ENCODE data around the gene SBNO1. TPM values are rescaled to one million over a fixed set of nuclear protein-coding genes. Genes with fewer than 3 reads are reported as not detected.
"Not testable (repeated sequence)": the region's sequence is repeated elsewhere in the genome, so short reads cannot be mapped to it uniquely, and the experiment has no call there.

Gene SBNO1
- total RNA-seq (2021; fragmentation: NEBNext Ultra II Directional; extraction: Animal tissue kit (Norgen Biotek cat#: 25700)) = 10 to 100 TPM; 32.3 to 38.2 (median 35.3) TPM
- long read RNA-seq, partial matches to known transcripts = 38 of 57 reads
- long read RNA-seq, other reads (novel, unspliced or antisense) = 19 of 57 reads

GRCh38 chr12:123364532-123365024 lies at the start of gene SBNO1:
SBNO1 (minus strand) TSS chr12:123364847; CDS start chr12:123350441, 14,406 bp downstream.
- Mint-ChIP-seq H3K27me3 (ENCODE audit: insufficient read depth) (peaks cover 1% of the 10 kb centered on the region), H3K9me3 (no peaks in the 10 kb centered on the region), H3K27ac (peak within 1 kb of the TSS; percentile 96), H3K4me3 (peak within 1 kb of the TSS; percentile 96), H3K36me3 (ENCODE audit: low read depth) (peaks cover 5% of the 10 kb centered on the region; the same call in 1 of the 2 replicates), H3K4me1 (ENCODE audit: low read depth) (peaks cover 21% of the 10 kb centered on the region)
- peak; percentile 66 for DNase-seq
- no peak; the same call in 1 of the 2 replicates for TF ChIP-seq CTCF (IDR thresholded peaks at IDR 0.05)

- H3K4me3 Mint-ChIP-seq = no peak overlapping the region
- no peak for TF ChIP-seq CTCF (IDR thresholded peaks at IDR 0.05)
- peaks cover 7% of the 10 kb centered on the region for H3K27me3 Mint-ChIP-seq (ENCODE audit: insufficient read depth)
- H3K27ac Mint-ChIP-seq = no peak overlapping the region
- H3K4me1 Mint-ChIP-seq (ENCODE audit: low read depth) = no peaks in the 10 kb centered on the region
- no peak for DNase-seq
- peaks cover 15% of the 10 kb centered on the region for H3K36me3 Mint-ChIP-seq (ENCODE audit: low read depth)
- H3K9me3 Mint-ChIP-seq = no peaks in the 10 kb centered on the region
Observed at GRCh38 chr12:123410041-123410412, 45.4 kb upstream of the SBNO1 start.

GRCh38 chr12:123409284-123410040 lies 44.8 kb upstream of the SBNO1 start:
- H3K4me1 Mint-ChIP-seq (ENCODE audit: low read depth); H3K9me3 Mint-ChIP-seq; H3K27me3 Mint-ChIP-seq (ENCODE audit: insufficient read depth); H3K4me3 Mint-ChIP-seq; DNase-seq; H3K27ac Mint-ChIP-seq: not testable (repeated sequence)
- H3K36me3 Mint-ChIP-seq (ENCODE audit: low read depth) = peaks cover 11% of the 10 kb centered on the region

GRCh38 chr12:123408619-123409018 lies 44.0 kb upstream of the SBNO1 start:
- H3K4me1 Mint-ChIP-seq (ENCODE audit: low read depth); H3K9me3 Mint-ChIP-seq; H3K27ac Mint-ChIP-seq; H3K36me3 Mint-ChIP-seq (ENCODE audit: low read depth); H3K4me3 Mint-ChIP-seq; DNase-seq; H3K27me3 Mint-ChIP-seq (ENCODE audit: insufficient read depth): not testable (repeated sequence)

- H3K27ac Mint-ChIP-seq; H3K4me1 Mint-ChIP-seq (ENCODE audit: low read depth); H3K9me3 Mint-ChIP-seq; H3K4me3 Mint-ChIP-seq; H3K27me3 Mint-ChIP-seq (ENCODE audit: insufficient read depth); DNase-seq: not testable (repeated sequence)
- H3K36me3 Mint-ChIP-seq (ENCODE audit: low read depth) = peaks cover 11% of the 10 kb centered on the region
Observed at GRCh38 chr12:123407934-123408333, 43.3 kb upstream of the SBNO1 start.

- not testable (repeated sequence) for H3K27ac Mint-ChIP-seq; H3K4me1 Mint-ChIP-seq (ENCODE audit: low read depth); DNase-seq; H3K27me3 Mint-ChIP-seq (ENCODE audit: insufficient read depth); H3K9me3 Mint-ChIP-seq; H3K4me3 Mint-ChIP-seq
- peaks cover 15% of the 10 kb centered on the region for H3K36me3 Mint-ChIP-seq (ENCODE audit: low read depth)
Observed at GRCh38 chr12:123407269-123407668, 42.6 kb upstream of the SBNO1 start.

- H3K4me1 Mint-ChIP-seq (ENCODE audit: low read depth) = 0 out of 2 replicates have a peak, but pooled peaks cover under 1% of the 10 kb centered on the region
Observed at GRCh38 chr12:123404581-123404980, 39.9 kb upstream of the SBNO1 start.

More at GRCh38 chr12:123404581-123404980, 39.9 kb upstream of the SBNO1 start:
- H3K27ac Mint-ChIP-seq = no peak overlapping the region
- H3K4me3 Mint-ChIP-seq = no peak overlapping the region
- peaks cover 15% of the 10 kb centered on the region for H3K36me3 Mint-ChIP-seq (ENCODE audit: low read depth)
- no peaks in the 10 kb centered on the region for H3K9me3 Mint-ChIP-seq
- DNase-seq = no peak
- peaks cover 2% of the 10 kb centered on the region; the same call in 1 of the 2 replicates for H3K27me3 Mint-ChIP-seq (ENCODE audit: insufficient read depth)
- no peak for TF ChIP-seq CTCF (IDR thresholded peaks at IDR 0.05)

Measured in HFFc6 (cell line).